DMS79 treated with DMSO at 0.1 percent for 48 hours (cell line): ENCODE data around the gene MAP4.
"Not testable (repeated sequence)": the region's sequence is repeated elsewhere in the genome, so short reads cannot be mapped to it uniquely, and the experiment has no call there.

ENCODE experiments used
- DNase-seq: peaks from one replicate; lab custom pipeline; 2025; lab: John Stamatoyannopoulos, UW

Gene MAP4

DNA sequence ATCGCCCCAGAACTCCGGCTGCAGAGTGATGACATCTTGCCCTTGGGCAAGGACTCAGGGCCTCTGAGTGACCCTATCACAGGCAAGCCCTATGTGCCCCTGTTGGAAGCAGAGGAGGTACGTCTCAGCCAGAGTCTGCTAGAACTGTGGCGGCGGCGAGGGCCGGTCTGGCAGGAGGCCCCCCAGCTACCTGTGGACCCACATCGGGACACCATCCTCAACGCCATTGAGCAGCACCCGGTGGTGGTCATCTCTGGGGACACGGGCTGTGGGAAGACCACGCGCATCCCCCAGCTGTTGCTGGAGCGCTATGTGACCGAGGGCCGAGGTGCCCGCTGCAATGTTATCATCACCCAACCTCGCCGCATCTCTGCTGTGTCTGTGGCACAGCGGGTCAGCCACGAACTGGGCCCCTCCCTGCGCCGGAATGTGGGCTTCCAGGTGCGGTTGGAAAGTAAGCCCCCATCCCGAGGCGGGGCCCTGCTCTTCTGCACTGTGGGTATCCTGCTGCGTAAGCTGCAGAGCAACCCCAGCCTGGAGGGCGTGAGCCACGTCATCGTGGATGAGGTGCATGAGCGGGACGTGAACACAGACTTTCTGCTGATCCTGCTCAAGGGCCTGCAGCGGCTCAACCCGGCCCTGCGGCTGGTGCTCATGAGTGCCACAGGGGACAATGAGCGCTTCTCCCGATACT is 169.9 kb downstream of the MAP4 start:
- DNase-seq: no peak

DNA sequence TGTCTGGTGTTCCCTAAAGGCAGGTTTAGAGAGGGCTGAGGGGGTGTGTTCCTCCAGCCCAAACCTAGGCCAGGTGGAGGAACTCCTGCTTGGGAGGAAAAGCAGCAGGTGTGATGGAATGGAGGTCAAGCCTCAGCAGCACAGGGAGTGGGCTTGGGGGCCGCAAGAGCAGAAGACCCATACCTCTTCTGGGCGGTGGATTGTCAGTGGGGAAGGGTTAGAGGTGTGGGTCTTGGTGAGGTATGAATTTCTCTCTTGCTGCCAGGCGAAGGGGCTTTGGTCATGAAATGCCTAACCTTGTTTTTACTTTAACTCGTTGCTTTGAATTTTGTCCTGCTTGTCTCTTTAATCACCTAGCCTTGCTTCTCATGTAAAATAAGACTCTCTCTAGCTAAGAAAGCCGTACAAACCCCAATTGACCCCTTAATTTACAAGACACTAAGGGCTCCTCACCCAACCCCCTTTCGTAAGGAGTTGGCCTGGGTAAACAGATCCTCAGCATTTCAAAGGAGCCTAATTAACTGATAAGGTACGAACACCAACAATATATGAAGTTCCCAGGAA is 174.3 kb downstream of the MAP4 start:
- DNase-seq: no peak

DNA sequence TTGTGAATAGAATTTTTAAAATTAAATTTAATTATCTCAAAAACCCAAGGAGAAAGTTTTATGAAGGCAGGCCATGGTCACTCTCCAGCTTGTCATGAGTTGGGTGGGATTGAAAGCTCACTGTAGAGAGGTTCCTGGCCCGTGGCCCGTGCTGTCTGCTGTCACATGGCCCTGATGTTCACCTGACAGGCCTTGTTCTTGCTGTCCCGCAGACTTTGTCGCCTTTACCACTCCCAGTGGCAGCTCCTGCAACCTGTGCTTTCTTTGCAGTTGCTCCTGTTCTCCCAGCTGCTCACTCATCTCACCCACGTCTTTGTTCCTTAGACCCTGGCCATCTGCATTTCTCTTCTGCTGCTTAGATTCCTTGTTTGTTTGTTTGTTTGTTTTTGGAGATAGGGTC is 177.7 kb downstream of the MAP4 start:
- no peak for DNase-seq

DNA sequence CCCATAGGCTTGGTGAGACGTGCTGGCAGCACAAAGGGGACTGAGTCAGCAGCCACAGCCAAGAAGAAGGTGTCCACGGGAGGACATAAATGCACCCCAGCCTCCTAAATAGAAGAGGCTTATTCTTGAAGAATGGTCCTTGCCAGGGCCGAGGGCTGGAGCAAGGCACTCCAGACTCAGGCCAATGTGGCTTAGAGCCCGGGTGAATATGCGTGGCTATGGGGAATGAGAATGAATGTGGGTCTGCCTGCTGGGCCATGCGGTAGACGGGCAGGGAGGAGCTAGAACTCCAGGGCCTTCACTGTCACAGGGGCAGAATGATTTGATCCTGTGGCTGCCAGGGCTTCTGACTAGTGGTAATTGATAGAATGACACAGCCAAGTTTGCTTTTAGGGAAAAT is 179.2 kb downstream of the MAP4 start:
- no peak for DNase-seq

DNA sequence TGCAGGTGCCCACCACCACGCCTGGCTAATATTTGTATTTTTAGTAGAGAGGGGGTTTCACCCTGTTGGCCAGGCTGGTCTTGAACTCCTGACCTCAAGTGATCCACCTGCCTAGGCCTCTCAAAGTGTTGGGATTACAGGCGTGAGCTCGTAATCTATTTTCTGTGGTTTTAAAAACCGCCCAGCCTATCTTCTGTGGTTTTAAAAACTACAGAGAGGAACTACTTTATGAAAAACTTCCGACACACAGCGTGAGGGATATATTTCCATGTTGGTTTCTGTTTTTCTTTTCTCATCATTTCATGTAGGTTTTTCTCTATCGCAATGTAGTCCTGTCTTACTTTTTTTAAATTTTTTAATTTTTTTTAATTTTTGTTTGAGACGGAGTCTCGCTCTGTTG is 186.7 kb downstream of the MAP4 start:
- not testable (repeated sequence) for DNase-seq

DNA sequence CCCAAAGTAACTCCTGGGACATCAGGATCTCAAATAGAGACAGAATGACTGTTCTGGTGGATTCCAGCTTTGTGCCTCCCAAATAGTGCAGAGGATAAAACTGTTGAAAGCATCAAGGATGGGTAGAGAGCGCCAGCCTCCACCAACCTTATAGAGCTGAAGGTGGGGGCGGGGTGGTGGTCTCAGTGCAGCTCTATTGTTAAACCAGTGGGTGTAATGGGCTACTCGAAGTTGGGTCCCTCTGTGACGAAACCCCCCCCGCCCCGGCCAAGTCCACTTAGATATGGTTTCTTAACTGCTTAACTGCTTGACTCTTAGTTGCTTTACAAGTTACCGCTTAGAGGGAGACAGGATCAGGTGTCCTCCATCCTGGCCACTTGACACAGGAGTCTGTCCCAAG is 190.6 kb downstream of the MAP4 start:
- no peak for DNase-seq

DNA sequence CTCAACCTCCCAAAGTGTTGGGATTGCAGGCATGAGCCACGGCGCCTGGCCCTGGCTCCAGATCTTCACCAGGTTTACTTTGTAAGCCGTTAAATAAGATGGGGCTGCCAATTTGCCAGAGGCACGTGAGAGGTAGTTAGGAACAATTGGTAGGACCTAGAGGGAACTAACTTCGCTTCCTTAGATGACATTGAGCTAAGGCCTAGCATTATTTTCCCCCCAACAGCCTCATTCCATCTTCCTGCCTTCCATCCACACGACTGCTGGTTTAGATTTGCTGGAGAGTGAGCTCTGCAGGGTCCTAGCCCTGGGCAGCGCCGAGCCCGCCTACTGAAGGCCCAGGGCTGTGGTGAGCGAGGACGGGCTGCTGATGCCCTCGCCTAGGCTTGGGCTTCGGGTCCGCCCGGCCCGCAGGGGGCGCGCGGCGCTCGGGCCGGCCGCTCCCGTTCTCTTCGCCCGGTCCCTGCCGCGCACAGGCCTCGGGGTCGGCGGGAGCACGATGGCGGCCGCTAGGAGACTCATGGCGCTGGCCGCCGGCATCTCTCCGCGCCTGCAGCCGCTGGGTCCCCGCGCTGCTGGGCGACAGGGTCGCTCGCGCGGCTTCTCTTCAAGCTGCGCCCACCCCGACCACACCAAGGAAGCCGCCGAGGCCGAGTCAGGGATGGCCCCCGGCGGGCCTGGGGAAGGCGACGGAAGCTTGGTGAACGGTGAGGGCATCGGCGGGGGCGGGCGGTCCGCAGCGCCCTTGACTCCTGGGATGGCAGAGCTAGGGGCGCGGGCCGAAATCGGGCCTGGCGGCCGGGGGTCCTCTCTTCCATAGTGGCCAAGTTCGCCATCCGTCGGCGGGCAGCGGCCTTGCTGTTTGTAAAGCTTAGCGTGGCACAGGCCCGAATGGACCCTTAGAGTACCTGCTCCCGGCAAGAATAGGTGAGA is 191.4 kb downstream of the MAP4 start:
- peak; percentile 54 for DNase-seq

DNA sequence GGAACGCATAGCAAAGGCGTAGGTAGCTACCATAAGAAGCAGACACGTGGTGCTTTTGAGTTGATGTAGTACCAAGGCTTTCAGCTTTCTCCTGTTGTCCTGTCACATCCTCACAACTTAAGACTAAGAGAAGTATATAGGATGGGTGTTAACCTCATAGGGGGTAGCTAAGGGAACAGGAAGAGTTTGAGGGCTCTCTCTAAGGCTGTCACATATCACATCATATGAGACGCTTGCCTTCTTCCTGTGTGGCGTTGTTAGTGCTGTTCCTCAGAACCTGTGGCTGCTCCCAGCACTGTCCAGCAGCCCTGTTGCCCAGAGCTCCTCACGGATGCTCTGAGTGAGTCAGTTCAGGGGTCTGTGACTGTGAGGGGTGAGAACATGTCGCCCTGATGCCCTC is 198.6 kb downstream of the MAP4 start:
- no peak for DNase-seq

DNA sequence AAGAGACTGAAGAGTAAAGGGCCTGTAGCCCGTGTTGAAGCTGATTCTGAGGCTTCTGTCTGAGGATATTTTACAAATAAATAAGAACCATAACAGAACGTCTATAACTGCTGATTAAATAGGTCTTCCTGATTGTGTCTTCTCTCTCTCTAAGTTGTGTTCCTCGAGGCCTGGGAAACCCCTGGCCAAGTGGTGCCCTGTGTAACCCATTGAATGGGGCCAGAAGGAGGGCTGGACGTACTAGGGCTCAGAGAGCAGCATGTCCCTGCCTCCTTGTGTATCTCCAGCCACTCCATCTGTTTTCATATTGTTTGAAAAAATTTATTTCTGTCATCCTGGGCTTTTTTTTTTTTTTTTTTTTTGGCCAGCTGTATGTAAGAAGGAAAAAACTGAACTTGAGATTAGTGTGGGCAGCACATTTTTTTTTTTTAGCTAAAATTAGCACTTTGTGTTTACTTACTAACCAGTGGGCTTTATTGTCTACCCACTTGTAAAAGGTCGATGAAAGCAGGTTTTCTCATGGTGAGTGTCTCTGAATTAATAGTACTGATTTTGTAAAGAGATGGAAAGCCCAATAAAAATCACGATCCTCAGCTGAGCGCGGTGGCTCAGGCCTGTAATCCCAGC is 202.6 kb downstream of the MAP4 start:
- DNase-seq: no peak

DNA sequence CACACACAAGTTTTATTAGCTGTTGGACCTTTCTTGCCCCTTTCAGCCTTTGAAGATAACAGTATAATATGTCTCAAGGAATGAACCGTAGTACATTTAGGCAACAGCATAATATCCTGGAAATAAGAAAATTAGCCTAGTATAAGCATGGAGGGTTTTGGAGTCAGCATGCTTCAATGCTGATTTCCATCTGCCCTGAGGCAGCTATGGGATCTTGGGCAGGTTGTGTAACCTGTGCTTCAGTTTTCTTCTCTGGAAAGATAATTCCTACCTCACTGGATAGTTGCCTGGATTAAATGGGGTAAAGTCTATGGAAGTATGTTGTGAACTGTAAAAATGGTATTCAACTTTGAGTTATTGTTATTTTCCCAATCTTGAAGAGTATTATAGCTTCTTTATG is 211.6 kb downstream of the MAP4 start:
- DNase-seq: no peak

DNA sequence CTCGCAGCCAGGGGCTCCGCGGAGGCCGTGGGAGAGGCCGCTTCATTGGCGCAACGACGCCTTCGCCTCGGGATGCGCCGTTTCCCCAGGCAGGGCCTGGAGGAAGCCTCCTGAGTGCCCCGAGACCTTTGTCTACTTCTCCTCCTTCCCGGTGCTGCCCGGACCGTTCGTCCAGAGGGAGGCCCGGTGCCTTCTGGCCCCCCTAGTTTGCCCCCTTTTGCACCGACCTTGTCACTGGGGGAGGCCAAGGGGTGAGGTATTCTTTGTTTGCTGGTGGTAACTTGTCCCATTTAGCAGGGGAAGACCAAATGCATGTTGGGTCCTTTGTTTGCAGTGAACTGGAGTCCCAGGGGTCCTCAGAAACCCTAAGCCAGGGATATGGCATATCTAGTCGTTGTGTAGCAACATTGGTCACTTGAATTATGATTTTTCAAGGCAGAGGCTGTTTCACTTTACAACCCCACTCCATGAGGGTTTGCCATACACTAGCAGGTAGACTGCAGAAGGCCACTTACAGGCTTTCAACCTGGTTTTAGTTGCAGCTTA is 212.7 kb downstream of the MAP4 start:
- peak; percentile 23 for DNase-seq

DNA sequence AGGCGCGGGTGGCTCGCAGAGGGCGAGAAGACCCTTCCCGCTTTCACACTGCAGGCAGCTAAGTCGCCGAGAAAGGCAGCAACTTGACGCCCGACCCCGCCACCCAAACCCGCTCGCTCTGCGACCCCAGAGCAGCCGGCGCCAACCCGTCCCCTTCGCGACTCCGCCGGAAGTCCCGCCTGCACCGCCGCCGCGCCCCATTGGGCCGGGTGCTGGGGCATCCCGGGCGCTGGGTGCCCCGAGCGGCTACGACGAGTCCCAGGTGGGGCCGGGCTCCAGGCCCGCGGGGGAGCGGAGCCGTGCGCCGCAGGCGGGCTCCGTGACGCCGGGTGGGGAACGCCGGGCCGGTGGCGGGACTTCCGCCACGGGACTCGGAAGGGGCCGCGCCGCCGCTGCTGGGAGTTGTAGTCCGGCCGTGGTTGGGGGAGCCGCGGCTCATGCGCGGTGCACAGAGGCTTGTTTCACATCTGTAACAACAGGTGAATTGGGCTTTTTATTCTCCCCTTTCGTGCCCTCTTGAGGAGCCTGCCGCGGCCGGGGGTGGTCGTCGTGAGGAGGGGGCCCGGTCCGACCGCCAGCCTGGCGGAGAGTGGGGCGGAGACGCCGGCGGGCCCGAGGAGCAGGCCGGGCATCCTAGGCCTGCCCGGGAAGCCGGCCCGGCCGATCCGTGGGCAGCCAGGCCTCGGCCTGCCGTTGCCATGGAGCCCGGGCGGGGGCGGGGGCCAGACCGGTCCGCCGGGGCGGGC is 213.3 kb downstream of the MAP4 start, which contains the start of gene DHX30:
DHX30 (plus strand) TSS at position 405 of the 746 bp plus-strand sequence. CDS start 7,546 bp downstream, outside the sequence.
- DNase-seq: peak; percentile 56
